ENCODE data around the gene GPR82. TPM values are rescaled to one million over a fixed set of nuclear protein-coding genes. Genes with fewer than 3 reads are reported as not detected.
"Not testable (repeated sequence)": the region's sequence is repeated elsewhere in the genome, so short reads cannot be mapped to it uniquely, and the experiment has no call there.

The GPR82 gene
- polyA plus RNA-seq, 2 of the 4 experiments (the other 2 are of a cell fraction), result not detected

DNA sequence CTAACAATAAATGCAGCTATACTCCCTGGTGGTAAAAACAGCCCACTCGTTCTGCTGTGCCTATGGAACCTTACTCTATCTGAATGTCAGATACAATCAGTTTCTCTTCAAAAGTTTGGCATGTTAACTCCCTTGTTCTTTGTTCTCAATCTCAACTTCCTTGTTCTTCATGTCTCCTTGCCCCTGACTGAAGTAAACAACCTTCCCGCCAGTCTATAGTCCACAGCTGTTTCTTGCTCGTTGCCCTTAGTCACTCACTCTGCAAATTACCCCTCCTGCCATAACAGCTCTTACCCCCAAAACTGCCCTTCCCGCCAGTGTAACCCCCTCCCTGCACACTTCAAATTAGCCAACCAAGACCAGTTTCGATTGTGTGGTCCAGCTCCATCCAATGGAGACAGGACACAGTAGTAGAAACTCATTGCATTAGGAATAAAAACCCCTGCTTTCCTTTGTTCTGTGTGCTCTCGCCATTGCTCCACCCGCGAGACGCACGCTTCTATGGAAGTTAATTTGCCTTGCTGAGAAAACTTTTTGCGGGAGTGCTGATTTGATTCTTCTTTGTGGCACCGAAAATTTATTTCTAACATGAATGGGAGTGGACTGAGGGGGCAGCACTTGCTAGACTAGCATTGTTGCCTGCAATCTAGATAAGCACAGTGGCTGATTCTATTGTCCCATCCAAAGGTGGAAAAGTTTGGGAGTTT, 7.1 kb upstream of the GPR82 start:
- no peaks in the 10 kb centered on the region for H3K4me1 ChIP-seq
- TF ChIP-seq, protein P1, sequence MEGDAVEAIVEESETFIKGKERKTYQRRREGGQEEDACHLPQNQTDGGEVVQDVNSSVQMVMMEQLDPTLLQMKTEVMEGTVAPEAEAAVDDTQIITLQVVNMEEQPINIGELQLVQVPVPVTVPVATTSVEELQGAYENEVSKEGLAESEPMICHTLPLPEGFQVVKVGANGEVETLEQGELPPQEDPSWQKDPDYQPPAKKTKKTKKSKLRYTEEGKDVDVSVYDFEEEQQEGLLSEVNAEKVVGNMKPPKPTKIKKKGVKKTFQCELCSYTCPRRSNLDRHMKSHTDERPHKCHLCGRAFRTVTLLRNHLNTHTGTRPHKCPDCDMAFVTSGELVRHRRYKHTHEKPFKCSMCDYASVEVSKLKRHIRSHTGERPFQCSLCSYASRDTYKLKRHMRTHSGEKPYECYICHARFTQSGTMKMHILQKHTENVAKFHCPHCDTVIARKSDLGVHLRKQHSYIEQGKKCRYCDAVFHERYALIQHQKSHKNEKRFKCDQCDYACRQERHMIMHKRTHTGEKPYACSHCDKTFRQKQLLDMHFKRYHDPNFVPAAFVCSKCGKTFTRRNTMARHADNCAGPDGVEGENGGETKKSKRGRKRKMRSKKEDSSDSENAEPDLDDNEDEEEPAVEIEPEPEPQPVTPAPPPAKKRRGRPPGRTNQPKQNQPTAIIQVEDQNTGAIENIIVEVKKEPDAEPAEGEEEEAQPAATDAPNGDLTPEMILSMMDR (IDR thresholded peaks at IDR 0.05), result no peak
- TF ChIP-seq CBX2 (IDR thresholded peaks at IDR 0.05; ENCODE audit: borderline replicate concordance, low read depth), result no peak
- FAIRE-seq, result no peak
- ChIA-PET POLR2A (no interaction called here), CTCF (no interaction called here)
- no peak for ATAC-seq
- no peak overlapping the region for H3K4me2 ChIP-seq
- no peak overlapping the region for H3K27ac ChIP-seq
- H3K9me3 ChIP-seq, result peaks cover 3% of the 10 kb centered on the region; the same call in 1 of the 3 replicates
- WGBS (ENCODE audit: missing lambda C conversion rate), result 93% methylated on average over 12 of the region's 12 CpGs
- no peak for DNase-seq (ENCODE audit: low read depth in 1 of 2, low spot score in 1 of 2)
- no peak overlapping the region for H3K4me3 ChIP-seq

DNA sequence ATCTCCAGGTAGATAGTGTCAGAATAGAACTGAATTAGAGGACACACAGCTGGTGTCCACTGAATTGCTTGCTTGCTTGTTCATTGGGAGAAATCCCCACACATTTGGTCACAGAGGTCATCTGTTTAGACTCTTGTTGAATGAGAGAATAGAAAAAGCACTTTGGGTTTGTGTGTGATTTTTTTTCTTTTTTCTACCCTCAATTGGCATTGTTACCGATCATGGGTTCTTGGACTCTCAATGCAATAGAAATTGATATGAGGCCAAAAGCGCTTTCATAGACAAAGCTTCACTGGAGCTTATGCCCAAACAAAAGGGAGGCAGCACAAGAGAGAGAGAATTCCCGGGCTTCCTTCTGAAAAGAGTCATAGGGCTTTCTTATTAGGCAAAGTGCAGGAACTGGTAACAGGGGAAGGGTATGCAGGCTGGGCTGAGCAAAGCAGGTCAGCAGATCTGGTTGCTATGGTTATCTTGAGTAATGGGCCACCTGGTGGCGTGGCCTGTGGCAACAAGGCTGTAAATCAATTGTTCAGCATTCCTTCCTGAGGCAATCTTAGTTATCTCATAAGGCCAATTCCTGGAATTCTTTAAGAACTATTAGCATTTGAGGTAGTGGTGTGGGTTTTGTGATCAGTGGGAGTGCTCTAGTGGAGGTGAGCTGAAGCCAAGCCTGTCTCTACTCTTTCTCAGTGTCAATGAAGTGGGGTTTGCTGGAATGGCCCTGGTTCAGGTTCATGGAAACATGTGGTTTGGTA, 5.3 kb upstream of the GPR82 start:
- TF ChIP-seq ZFP36 (IDR thresholded peaks at IDR 0.05; ENCODE audit: borderline replicate concordance, partially characterized antibody) (no peak), MYC (IDR thresholded peaks at IDR 0.05; ENCODE audit: borderline replicate concordance, low read length) (no peak), CHD2 (IDR thresholded peaks at IDR 0.05; ENCODE audit: low read length, partially characterized antibody) (no peak), FOXS1 (CRISPR knock-in tag; IDR thresholded peaks at IDR 0.05) (no peak), HOXB5 (CRISPR knock-in tag; IDR thresholded peaks at IDR 0.05) (no peak), TP53 (CRISPR knock-in tag; IDR thresholded peaks at IDR 0.05) (no peak), ESRRA (IDR thresholded peaks at IDR 0.05; ENCODE audit: borderline replicate concordance, low read length) (no peak)
- TF ChIP-seq, protein P2, sequence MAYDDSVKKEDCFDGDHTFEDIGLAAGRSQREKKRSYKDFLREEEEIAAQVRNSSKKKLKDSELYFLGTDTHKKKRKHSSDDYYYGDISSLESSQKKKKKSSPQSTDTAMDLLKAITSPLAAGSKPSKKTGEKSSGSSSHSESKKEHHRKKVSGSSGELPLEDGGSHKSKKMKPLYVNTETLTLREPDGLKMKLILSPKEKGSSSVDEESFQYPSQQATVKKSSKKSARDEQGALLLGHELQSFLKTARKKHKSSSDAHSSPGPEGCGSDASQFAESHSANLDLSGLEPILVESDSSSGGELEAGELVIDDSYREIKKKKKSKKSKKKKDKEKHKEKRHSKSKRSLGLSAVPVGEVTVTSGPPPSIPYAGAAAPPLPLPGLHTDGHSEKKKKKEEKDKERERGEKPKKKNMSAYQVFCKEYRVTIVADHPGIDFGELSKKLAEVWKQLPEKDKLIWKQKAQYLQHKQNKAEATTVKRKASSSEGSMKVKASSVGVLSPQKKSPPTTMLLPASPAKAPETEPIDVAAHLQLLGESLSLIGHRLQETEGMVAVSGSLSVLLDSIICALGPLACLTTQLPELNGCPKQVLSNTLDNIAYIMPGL (CRISPR knock-in tag; IDR thresholded peaks at IDR 0.05; ENCODE audit: borderline replicate concordance), result no peak
- TF ChIP-seq, protein P3, sequence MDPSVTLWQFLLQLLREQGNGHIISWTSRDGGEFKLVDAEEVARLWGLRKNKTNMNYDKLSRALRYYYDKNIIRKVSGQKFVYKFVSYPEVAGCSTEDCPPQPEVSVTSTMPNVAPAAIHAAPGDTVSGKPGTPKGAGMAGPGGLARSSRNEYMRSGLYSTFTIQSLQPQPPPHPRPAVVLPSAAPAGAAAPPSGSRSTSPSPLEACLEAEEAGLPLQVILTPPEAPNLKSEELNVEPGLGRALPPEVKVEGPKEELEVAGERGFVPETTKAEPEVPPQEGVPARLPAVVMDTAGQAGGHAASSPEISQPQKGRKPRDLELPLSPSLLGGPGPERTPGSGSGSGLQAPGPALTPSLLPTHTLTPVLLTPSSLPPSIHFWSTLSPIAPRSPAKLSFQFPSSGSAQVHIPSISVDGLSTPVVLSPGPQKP (IDR thresholded peaks at IDR 0.05; ENCODE audit: low read depth, low read length), result no peak
- ChIA-PET CTCF (no interaction called here), POLR2A (no interaction called here)
- WGBS (ENCODE audit: missing lambda C conversion rate), result 94% methylated on average over 4 of the region's 4 CpGs
- ATAC-seq (no peak), DNase-seq (ENCODE audit: low read depth in 1 of 2, low spot score in 1 of 2) (no peak), FAIRE-seq (no peak)
- Histone ChIP-seq H3K9me3 (peaks cover 3% of the 10 kb centered on the region; the same call in 1 of the 3 replicates), H3K4me1 (peaks cover 3% of the 10 kb centered on the region; the same call in 1 of the 3 replicates), H3K27ac (no peak overlapping the region), H3K4me2 (no peak overlapping the region), H3K4me3 (no peak overlapping the region)

DNA sequence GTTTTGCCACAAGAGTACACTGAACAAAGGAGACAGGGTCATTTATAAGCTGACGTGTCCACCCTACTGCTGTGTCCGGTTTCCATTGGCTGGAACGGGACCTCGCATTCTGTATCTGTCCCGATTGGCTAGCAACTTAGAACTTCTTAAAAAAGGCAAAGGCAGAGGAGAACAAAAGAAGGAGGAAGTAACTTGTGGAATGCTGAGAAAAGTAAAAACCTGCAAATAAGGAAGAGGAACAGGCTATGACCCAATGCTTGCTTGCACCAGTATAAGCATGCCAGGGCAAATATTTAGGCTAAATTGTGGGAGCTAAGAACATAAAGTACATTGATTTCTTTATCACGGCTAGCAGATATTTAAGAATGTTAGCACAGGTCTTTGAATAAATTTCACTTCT, 4.4 kb upstream of the GPR82 start:
- H3K4me1 ChIP-seq; ATAC-seq; H3K9me3 ChIP-seq; H3K27ac ChIP-seq; FAIRE-seq; CTCF ChIA-PET; H3K4me2 ChIP-seq; H3K4me3 ChIP-seq; POLR2A ChIA-PET; DNase-seq (ENCODE audit: low read depth in 1 of 2, low spot score in 1 of 2): not testable (repeated sequence)
- 92% methylated on average over 6 of the region's 6 CpGs for WGBS (ENCODE audit: missing lambda C conversion rate)

All from A549 (cell line).